ENCODE measurements around the gene RAB11FIP3.

The RAB11FIP3 gene

DNA sequence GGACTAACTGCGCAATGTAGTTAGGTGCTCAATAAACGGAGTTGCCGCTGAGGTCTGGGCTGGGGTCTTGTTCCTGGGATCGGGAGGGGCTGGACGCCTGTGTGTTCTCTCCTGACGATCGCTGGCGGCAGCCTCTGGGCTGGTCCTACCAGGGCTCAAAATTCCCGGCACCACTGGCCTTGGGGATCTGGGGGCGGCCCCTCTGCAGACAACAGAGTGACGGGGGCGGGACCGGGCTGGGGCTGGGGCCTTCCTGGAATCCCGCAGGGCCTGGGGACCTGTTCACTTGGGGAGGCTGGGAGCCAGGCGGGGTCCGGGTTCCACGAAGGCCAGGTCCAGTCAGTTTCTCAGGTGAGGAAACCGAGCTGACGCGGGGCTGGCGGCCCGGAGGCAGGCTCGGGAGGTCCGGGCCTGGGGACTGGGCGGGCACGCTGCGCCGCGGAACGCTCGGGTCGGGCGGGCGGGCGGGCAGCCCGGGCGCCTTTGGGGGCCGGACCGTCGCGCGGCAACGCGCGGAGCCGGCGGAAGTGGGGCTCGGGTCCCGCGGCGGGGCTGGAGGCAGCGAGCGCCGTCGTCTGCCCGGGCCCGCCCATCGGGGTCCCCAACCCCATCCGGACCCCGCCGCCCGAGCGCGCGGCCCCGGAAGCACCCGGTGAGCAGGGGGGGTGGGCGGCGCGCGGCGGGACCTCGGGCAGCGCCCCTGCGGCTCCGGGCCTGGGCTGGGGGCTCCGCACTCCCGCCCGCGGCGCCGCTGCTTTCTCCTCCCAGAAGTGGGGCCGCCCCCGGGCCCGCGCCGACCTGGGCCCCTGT lies 144.2 kb downstream of the RAB11FIP3 start, which contains the start of gene PIGQ:
TSS of gene PIGQ (plus strand) at position 524 of the 810 bp plus-strand sequence. CDS start 4,107 bp downstream, outside the sequence.
- peak; percentile 66 to 70 for DNase-seq
